ENCODE measurements around the gene SLC23A3. TPM values are rescaled to one million over a fixed set of nuclear protein-coding genes. Genes with fewer than 3 reads are reported as not detected.

Gene SLC23A3
- total and polyA plus RNA-seq, 9 of the 15 experiments (the other 6 are each of a cell fraction or from before 2014, with no cell fraction given) = 0.06 to 0.64 (median 0.16) TPM

- no peak for TF ChIP-seq CUX1 (CRISPR knock-in tag; IDR thresholded peaks at IDR 0.05)
- no peak for TF ChIP-seq XRCC3 (IDR thresholded peaks at IDR 0.05)
- peak; percentile 48; the same call in 1 of the 2 replicates for TF ChIP-seq ARID1B (IDR thresholded peaks at IDR 0.05)
- no peak for TF ChIP-seq XRCC5 (IDR thresholded peaks at IDR 0.05; ENCODE audit: low read depth, low read length)
- TF ChIP-seq HNRNPL (IDR thresholded peaks at IDR 0.05; ENCODE audit: low read depth, low read length) = no peak
- no peak for TF ChIP-seq ZNF384 (IDR thresholded peaks at IDR 0.05; ENCODE audit: low read depth, low read length)
- no peak for TF ChIP-seq THRB (CRISPR knock-in tag; conservative IDR thresholded peaks at IDR 0.05)
- peak; percentile 89 for TF ChIP-seq CEBPB (tag; IDR thresholded peaks at IDR 0.05)
- no peak for TF ChIP-seq SIN3A (IDR thresholded peaks at IDR 0.05; ENCODE audit: borderline replicate concordance in 2 of 2, control insufficient read depth in 1 of 2, low read depth in 2 of 2, low read length in 2 of 2)
- no peak for TF ChIP-seq SMAD2 (IDR thresholded peaks at IDR 0.05; ENCODE audit: low read depth, low read length)
- TF ChIP-seq MCM2 (IDR thresholded peaks at IDR 0.05; ENCODE audit: low read depth) = no peak
- no peak for TF ChIP-seq HDAC3 (IDR thresholded peaks at IDR 0.05; ENCODE audit: borderline replicate concordance, partially characterized antibody)
- no peak for TF ChIP-seq USF2 (CRISPR knock-in tag; IDR thresholded peaks at IDR 0.05)
- no peak for TF ChIP-seq ZMIZ1 (IDR thresholded peaks at IDR 0.05; ENCODE audit: low read depth in 2 of 2, low read length in 2 of 2)
- no peak for TF ChIP-seq RBM22 (IDR thresholded peaks at IDR 0.05; ENCODE audit: low read depth, low read length, poor library complexity, severe bottlenecking)
- TF ChIP-seq MAFK (IDR thresholded peaks at IDR 0.05; ENCODE audit: low read length) = no peak
These were observed 44.5 kb downstream of the SLC23A3 start (continued) for GRCh38 chr2:219125225-219125885.
